GM12878 (cell line): Measurements from ENCODE around the gene PNMT. TPM values are rescaled to one million over a fixed set of nuclear protein-coding genes. Genes with fewer than 3 reads are reported as not detected.

Source experiments
- ATAC-seq: fragments of 200-7000 bp; cut with Tn5 transposase; 3 replicates; pipeline ENCODE4 v1.9.1; 2020; ENCODE audit warnings: mild to moderate bottlenecking, moderate library complexity
- BruUV-seq: library from RNA; stranded (reverse); fragments of 400-500 nt; replicated peaks from 2 replicates; lab custom pipeline; 2021; lab: Mats Ljungman, UMichigan
- CTCF ChIA-PET: fragments of 300-600 bp; sonication (Branson Sonifier 250); formaldehyde crosslinking; extraction: SDS; loops from one replicate; lab custom pipeline; 2021; ENCODE audit warnings: inconsistent platforms; lab: Yijun Ruan, JAX
- POLR2A ChIA-PET: fragments of 350-600 bp; formaldehyde crosslinking; extraction: SDS; loops from one replicate; lab custom pipeline; 2021; ENCODE audit warnings: inconsistent platforms; lab: Charles Lee
- RAD21 ChIA-PET: fragments of 300-600 bp; sonication (Branson Sonifier 250); formaldehyde crosslinking; loops from one replicate; lab custom pipeline; 2023; ENCODE audit warnings: antibody characterized with exemption; ENCODE audit not compliant: unreplicated experiment; lab: Charles Lee
- SMC1A ChIA-PET: fragments of 300-600 bp; sonication (Branson Sonifier 250); formaldehyde crosslinking; loops from one replicate; lab custom pipeline; 2023; ENCODE audit not compliant: unreplicated experiment, uncharacterized antibody; lab: Charles Lee
- DNase-seq: peaks from one replicate; pipeline ENCODE4 v3.0.0-alpha.2; 2011; ENCODE audit warnings: low read depth, low spot score
- FAIRE-seq: peaks from 3 replicates; lab custom pipeline; 2011; peaks lifted over from hg19 to GRCh38; lab: Jason Lieb, UNC
- H2AFZ ChIP-seq: 2 replicates; pipeline ENCODE4 v1.6.0; 2011; ENCODE audit warnings: low read depth, low read length, control low read depth; ENCODE audit not compliant: control insufficient read depth
- H3K27ac ChIP-seq: 2 replicates; pipeline ENCODE4 v1.5.1; 2011; ENCODE audit warnings: control low read depth; ENCODE audit not compliant: control insufficient read depth, insufficient read depth
- H3K27me3 ChIP-seq, 2 experiments: replicated peaks in 1 of 2; 2 replicates each; pipeline versions ENCODE4 v1.6.0 to v1.6.1; 2011; ENCODE audit warnings: low read length in 1 of 2; ENCODE audit not compliant: control insufficient read depth in 2 of 2, insufficient read depth in 2 of 2
- H3K36me3 ChIP-seq, 2 experiments: 2 replicates each; pipeline ENCODE4 v1.5.1; 2011; ENCODE audit warnings: low read length in 1 of 2; ENCODE audit not compliant: control insufficient read depth in 2 of 2, insufficient read depth in 2 of 2
- H3K4me1 ChIP-seq: 2 replicates; pipeline ENCODE4 v1.6.1; 2011; ENCODE audit warnings: mild to moderate bottlenecking, low read length, moderate library complexity, mixed read lengths; ENCODE audit not compliant: control insufficient read depth, insufficient read depth
- H3K4me2 ChIP-seq: 2 replicates; pipeline ENCODE4 v1.6.0; 2011; ENCODE audit warnings: control low read depth; ENCODE audit not compliant: control insufficient read depth, insufficient read depth
- H3K4me3 ChIP-seq: fragments of 200-600 bp; sonication (generic); 2 replicates; pipeline ENCODE4 v1.5.1; 2016
- H3K79me2 ChIP-seq: 2 replicates; pipeline ENCODE4 v1.6.0; 2011; ENCODE audit warnings: low read length; ENCODE audit not compliant: control insufficient read depth, insufficient read depth
- H3K9ac ChIP-seq: 2 replicates; pipeline ENCODE4 v1.8.0; 2011; ENCODE audit warnings: low read length, control low read depth, mixed read lengths; ENCODE audit not compliant: control insufficient read depth, insufficient read depth
- H3K9me3 ChIP-seq: replicated peaks from 3 replicates; pipeline ENCODE4 v1.5.1; 2011; ENCODE audit warnings: mild to moderate bottlenecking, low read length; ENCODE audit not compliant: control insufficient read depth, insufficient read depth
- H4K20me1 ChIP-seq: 2 replicates; pipeline ENCODE4 v1.6.0; 2011; ENCODE audit not compliant: control insufficient read depth, insufficient read depth
- BRCA1 ChIP-seq: IDR thresholded peaks from 2 replicates; pipeline ENCODE4 v1.6.1; 2011; ENCODE audit warnings: low read depth, low read length, improper control_type of control experiment
- EP300 ChIP-seq, 2 experiments: fragments of 150-350 bp in 1 of 2; IDR thresholded peaks; 2 replicates each; pipeline ENCODE4 v1.6.1; 2011 to 2012; ENCODE audit warnings: low read depth in 2 of 2, low read length in 2 of 2, borderline replicate concordance in 1 of 2, improper control_type of control experiment in 1 of 2, inconsistent platforms in 1 of 2; ENCODE audit not compliant: control insufficient read depth in 1 of 2
- HDAC2 ChIP-seq: fragments of 200-600 bp; sonication (generic); IDR thresholded peaks from 2 replicates; pipeline ENCODE4 v1.6.1; 2017
- MXI1 ChIP-seq: fragments of 150-350 bp; IDR thresholded peaks from 2 replicates; pipeline ENCODE4 v1.6.1; 2011; ENCODE audit warnings: low read depth, mild to moderate bottlenecking, inconsistent platforms, low read length, improper control_type of control experiment
- MYC ChIP-seq: IDR thresholded peaks from 2 replicates; pipeline ENCODE4 v1.6.1; 2011; ENCODE audit warnings: mild to moderate bottlenecking, low read length, moderate library complexity, inconsistent platforms; ENCODE audit not compliant: insufficient read depth, insufficient replicate concordance, insufficient read length, severe bottlenecking
- PML ChIP-seq: IDR thresholded peaks from 2 replicates; pipeline ENCODE4 v1.6.1; 2012; ENCODE audit warnings: low read length, inconsistent platforms
- POLR2A ChIP-seq: IDR thresholded peaks from 2 replicates; pipeline ENCODE4 v1.6.1; 2011; ENCODE audit warnings: low read depth, mild to moderate bottlenecking, low read length
- SMAD1 ChIP-seq: fragments of 450-650 bp; IDR thresholded peaks from 2 replicates; pipeline ENCODE4 v1.6.1; 2018; ENCODE audit warnings: mild to moderate bottlenecking, low read depth; ENCODE audit not compliant: partially characterized antibody
- SREBF1 ChIP-seq: IDR thresholded peaks from 2 replicates; pipeline ENCODE4 v1.6.1; 2012; ENCODE audit warnings: mild to moderate bottlenecking, low read length
- WGBS: methylation state at CpG from one replicate; pipeline ENCODE4 v1.1.6; 2016; ENCODE audit warnings: low lambda C conversion rate; ENCODE audit not compliant: insufficient replicate concordance, insufficient coverage; ENCODE audit errors: missing lambda C conversion rate; 5-methylcytosine and 5-hydroxymethylcytosine counted together
- in situ Hi-C: fragments of 300-500 bp; cut with MboI; formaldehyde crosslinking; loops from 9 replicates; pipeline ENCODE4 v1.14.3; 2018; ENCODE audit warnings: mixed read lengths
- intact Hi-C: fragments of 100-400 bp; cut with micrococcal nuclease; formaldehyde crosslinking; loops from one replicate; pipeline ENCODE4 v1.14.2; 2022; ENCODE audit not compliant: unreplicated experiment
- polyA plus RNA-seq, 11 experiments: library from polyadenylated mRNA; depleted of rRNA in 4 of 11; unstranded in 6 of 11; stranded (reverse) in 5 of 11; fragments of >200 nt; fragmentation: Nextera tagmentation in 4 of 11; fragmentation: Illumina TruSeq in 1 of 11; extraction: Ambion mirVana in 4 of 11; extraction: Trizol in 1 of 11; gene quantifications; 1 replicate in 1 of 11; 2 replicates in 10 of 11; pipeline versions ENCODE4 v1.2.1 to v1.2.3, GENCODE V29; 2011 to 2016; ENCODE audit warnings: inconsistent platforms in 2 of 11, missing spikeins in 2 of 11, low read depth in 1 of 11
- total RNA-seq, 4 experiments: library from RNA; depleted of rRNA in 3 of 4; stranded (reverse); fragments of >200 nt in 3 of 4; fragmentation: Illumina TruSeq in 1 of 4; extraction: Trizol in 1 of 4; gene quantifications; 2 replicates each; pipeline versions ENCODE4 v1.2.1 to v1.2.3, GENCODE V29; 2013 to 2021
- TF ChIP-seq, protein P1 (sequence below): fragments of 450-650 bp; formaldehyde crosslinking; IDR thresholded peaks from 2 replicates; pipeline ENCODE4 v1.4.0; 2022; ENCODE audit warnings: mild to moderate bottlenecking, moderate library complexity

The PNMT gene
- total and polyA plus RNA-seq, 10 of the 15 experiments (the other 5 are each of a cell fraction or from before 2014, with no cell fraction given) = not detected

DNA sequence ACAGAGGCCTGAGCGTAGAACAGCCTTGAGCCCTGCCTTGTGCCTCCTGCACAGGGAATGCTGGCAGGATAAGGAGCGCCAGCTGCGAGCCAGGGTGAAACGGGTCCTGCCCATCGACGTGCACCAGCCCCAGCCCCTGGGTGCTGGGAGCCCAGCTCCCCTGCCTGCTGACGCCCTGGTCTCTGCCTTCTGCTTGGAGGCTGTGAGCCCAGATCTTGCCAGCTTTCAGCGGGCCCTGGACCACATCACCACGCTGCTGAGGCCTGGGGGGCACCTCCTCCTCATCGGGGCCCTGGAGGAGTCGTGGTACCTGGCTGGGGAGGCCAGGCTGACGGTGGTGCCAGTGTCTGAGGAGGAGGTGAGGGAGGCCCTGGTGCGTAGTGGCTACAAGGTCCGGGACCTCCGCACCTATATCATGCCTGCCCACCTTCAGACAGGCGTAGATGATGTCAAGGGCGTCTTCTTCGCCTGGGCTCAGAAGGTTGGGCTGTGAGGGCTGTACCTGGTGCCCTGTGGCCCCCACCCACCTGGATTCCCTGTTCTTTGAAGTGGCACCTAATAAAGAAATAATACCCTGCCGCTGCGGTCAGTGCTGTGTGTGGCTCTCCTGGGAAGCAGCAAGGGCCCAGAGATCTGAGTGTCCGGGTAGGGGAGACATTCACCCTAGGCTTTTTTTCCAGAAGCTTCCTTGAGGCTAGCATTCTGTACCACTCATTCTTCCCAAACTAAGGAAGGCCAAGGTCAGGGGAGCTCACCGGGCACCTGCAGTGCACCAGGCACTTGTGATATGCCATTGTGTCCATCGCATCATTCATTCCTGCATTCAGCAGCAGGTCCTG is 1.9 kb downstream of the PNMT start:
- 0 out of 2 replicates have a peak, but pooled peaks have one; percentile 17 for TF ChIP-seq POLR2A
- no peak for TF ChIP-seq SREBF1
- Histone ChIP-seq H3K79me2 (no peaks in the 10 kb centered on the region), H4K20me1 (no peaks in the 10 kb centered on the region; the same call in 1 of the 2 replicates), H3K4me3 (no peak overlapping the region), H3K9ac (no peak overlapping the region), H3K4me1 (no peaks in the 10 kb centered on the region), H3K27ac (no peak overlapping the region), H3K36me3 (no peaks in the 10 kb centered on the region; a peak in 1 of 4 replicates), H2AFZ (no peak overlapping the region), H3K9me3 (no peaks in the 10 kb centered on the region), H3K27me3 (peaks cover 4 to 6% of the 10 kb centered on the region in 2 experiments; a peak in 3 of 4 replicates), H3K4me2 (no peak overlapping the region)
- BruUV-seq = no TSS peak
- ChIA-PET POLR2A (interaction anchor here (1.3 kb wide), 1 partner anchor 10 kb away, joined by 3 read pairs; no protein-coding TSS in a partner anchor), RAD21 (interaction anchor here (1.0 to 1.8 kb wide), 4 partner anchors 15 to 48 kb away, joined by 3 to 14 read pairs (median 5); no protein-coding TSS in a partner anchor), SMC1A (interaction anchor here (1.0 to 2.6 kb wide), 7 partner anchors 15 to 203 kb away, joined by 3 to 10 read pairs (median 3); partner anchors contain the start of gene STARD3), CTCF (interaction anchor here (0.7 to 9.1 kb wide), 12 partner anchors 10 to 310 kb away, joined by 3 to 114 read pairs (median 6); partner anchors contain the start of genes MIEN1 and PSMD3)
- intact Hi-C loops (no loop called here), in situ Hi-C loops (no loop called here)
- DNase-seq = no peak
- no peak for FAIRE-seq
- 60% methylated on average over 23 of the region's 23 CpGs for WGBS
- no peak for ATAC-seq

DNA sequence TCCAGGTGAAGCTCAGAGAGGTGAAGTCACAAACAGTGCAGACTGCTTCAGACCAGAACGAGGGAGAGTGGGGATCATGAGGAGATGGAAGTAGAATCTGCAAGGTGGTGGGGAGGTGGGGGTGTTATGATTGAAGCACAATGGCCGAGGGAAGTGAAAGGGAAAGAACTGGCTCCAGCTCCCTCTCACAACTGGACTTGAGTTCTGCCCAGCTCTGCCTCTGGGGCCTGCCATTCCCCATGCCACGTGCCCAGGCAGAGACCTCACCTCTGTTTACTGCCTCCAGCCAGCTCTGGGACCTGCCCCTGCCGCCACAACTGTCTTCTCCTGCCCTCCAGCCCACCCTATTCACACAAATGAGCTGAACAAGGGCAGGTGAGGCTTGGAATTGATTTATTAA is 2.5 kb downstream of the PNMT start:
- no peaks in the 10 kb centered on the region; the same call in 1 of the 2 replicates for H4K20me1 ChIP-seq
- ATAC-seq (no peak), FAIRE-seq (no peak), DNase-seq (no peak)
- H3K4me2 ChIP-seq = no peak overlapping the region
- WGBS = 19% methylated on average over 4 of the region's 4 CpGs
- ChIA-PET SMC1A (interaction anchor here (1.0 to 2.6 kb wide), 8 partner anchors 16 to 267 kb away, joined by 3 to 10 read pairs (median 3); partner anchors contain the start of gene STARD3), POLR2A (interaction anchor here (1.3 kb wide), 1 partner anchor 10 kb away, joined by 3 read pairs; no protein-coding TSS in a partner anchor), CTCF (interaction anchor here (0.7 to 9.1 kb wide), 14 partner anchors 9 to 309 kb away, joined by 3 to 114 read pairs (median 6); partner anchors contain the start of genes MIEN1 and PSMD3), RAD21 (interaction anchor here (1.0 to 2.3 kb wide), 5 partner anchors 16 to 59 kb away, joined by 3 to 14 read pairs (median 7); partner anchors contain the start of gene MIEN1)
- no peak overlapping the region for H3K4me3 ChIP-seq
- no peak overlapping the region for H3K27ac ChIP-seq
- no peak overlapping the region for H2AFZ ChIP-seq
- no peaks in the 10 kb centered on the region for H3K79me2 ChIP-seq
- H3K4me1 ChIP-seq = peaks cover 4% of the 10 kb centered on the region
- H3K9ac ChIP-seq = no peak overlapping the region
- H3K36me3 ChIP-seq = no peaks in the 10 kb centered on the region; a peak in 1 of 4 replicates
- no peaks in the 10 kb centered on the region for H3K9me3 ChIP-seq
- H3K27me3 ChIP-seq = peaks cover 4 to 6% of the 10 kb centered on the region in 2 experiments; a peak in 3 of 4 replicates
- in situ Hi-C loops (no loop called here), intact Hi-C loops (no loop called here)
- TF ChIP-seq BRCA1 (no peak), MYC (no peak), SMAD1 (no peak), MXI1 (no peak), EP300 (IDR thresholded peaks at IDR 0.05; ENCODE audit: borderline replicate concordance in 1 of 2, control insufficient read depth in 1 of 2, low read depth in 2 of 2, low read length in 2 of 2) (no peak), PML (no peak), HDAC2 (no peak)
- TF ChIP-seq, protein P1, sequence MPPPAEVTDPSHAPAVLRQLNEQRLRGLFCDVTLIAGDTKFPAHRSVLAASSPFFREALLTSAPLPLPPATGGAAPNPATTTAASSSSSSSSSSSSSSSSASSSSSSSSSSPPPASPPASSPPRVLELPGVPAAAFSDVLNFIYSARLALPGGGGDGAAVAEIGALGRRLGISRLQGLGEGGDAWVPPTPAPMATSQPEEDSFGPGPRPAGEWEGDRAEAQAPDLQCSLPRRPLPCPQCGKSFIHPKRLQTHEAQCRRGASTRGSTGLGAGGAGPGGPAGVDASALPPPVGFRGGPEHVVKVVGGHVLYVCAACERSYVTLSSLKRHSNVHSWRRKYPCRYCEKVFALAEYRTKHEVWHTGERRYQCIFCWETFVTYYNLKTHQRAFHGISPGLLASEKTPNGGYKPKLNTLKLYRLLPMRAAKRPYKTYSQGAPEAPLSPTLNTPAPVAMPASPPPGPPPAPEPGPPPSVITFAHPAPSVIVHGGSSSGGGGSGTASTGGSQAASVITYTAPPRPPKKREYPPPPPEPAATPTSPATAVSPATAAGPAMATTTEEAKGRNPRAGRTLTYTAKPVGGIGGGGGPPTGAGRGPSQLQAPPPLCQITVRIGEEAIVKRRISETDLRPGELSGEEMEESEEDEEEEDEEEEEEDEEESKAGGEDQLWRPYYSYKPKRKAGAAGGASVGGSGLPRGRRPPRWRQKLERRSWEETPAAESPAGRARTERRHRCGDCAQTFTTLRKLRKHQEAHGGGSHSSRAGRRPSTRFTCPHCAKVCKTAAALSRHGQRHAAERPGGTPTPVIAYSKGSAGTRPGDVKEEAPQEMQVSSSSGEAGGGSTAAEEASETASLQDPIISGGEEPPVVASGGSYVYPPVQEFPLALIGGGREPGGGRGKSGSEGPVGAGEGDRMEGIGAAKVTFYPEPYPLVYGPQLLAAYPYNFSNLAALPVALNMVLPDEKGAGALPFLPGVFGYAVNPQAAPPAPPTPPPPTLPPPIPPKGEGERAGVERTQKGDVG (CRISPR knock-in tag) = no peak
- BruUV-seq = no TSS peak
